Cardiac muscle cell (in vitro differentiated cells and primary cell): ENCODE measurements around the gene P2RX6. TPM values are rescaled to one million over a fixed set of nuclear protein-coding genes. Genes with fewer than 3 reads are reported as not detected.
A peak's percentile ranks its signal among the peaks of the same experiment; 100 is the strongest.

Experiments
- DNase-seq, 2 donors: peaks; one replicate each; pipeline versions ENCODE4 v3.0.0 to v3.0.0-alpha.2; 2010 to 2017; ENCODE audit warnings: low read depth in 1 of 2, low spot score in 1 of 2
- H3K27ac ChIP-seq: fragments of 200-600 bp; sonication (generic); 2 replicates; pipeline ENCODE4 v1.5.1; 2016
- H3K27me3 ChIP-seq: fragments of 200-600 bp; sonication (generic); 2 replicates; pipeline ENCODE4 v1.6.0; 2016; ENCODE audit warnings: control low read depth
- H3K36me3 ChIP-seq: fragments of 200-600 bp; sonication (generic); 2 replicates; pipeline ENCODE4 v1.5.1; 2016; ENCODE audit warnings: control low read depth
- H3K4me1 ChIP-seq: fragments of 200-600 bp; sonication (generic); 2 replicates; pipeline ENCODE4 v1.8.1; 2017; ENCODE audit warnings: low read depth, mild to moderate bottlenecking, mixed run types
- H3K4me3 ChIP-seq: fragments of 200-600 bp; sonication (generic); 2 replicates; pipeline ENCODE4 v1.5.1; 2016; ENCODE audit warnings: mild to moderate bottlenecking
- H3K9me3 ChIP-seq: fragments of 200-600 bp; sonication (generic); 2 replicates; pipeline ENCODE4 v1.5.1; 2017; ENCODE audit warnings: low read depth, mild to moderate bottlenecking, control low read depth
- polyA plus RNA-seq: library from polyadenylated mRNA; unstranded; fragments of >200 nt; fragmentation: Nextera tagmentation; extraction: Ambion mirVana; gene quantifications from 2 replicates; pipeline ENCODE4 v1.2.1, GENCODE V29; 2016
- total RNA-seq: library from RNA; depleted of rRNA; stranded (reverse); fragments of >200 nt; gene quantifications from 2 replicates; pipeline ENCODE4 v1.2.3, GENCODE V29; 2016
- TF ChIP-seq, protein P1 (sequence below): IDR thresholded peaks from 2 replicates; pipeline ENCODE4 v1.5.1; 2012; ENCODE audit warnings: low read depth, mild to moderate bottlenecking, low read length

Gene P2RX6
- total and polyA plus RNA-seq, 2 experiments from 2014 or later = 8.6 to 8.9 TPM

DNA sequence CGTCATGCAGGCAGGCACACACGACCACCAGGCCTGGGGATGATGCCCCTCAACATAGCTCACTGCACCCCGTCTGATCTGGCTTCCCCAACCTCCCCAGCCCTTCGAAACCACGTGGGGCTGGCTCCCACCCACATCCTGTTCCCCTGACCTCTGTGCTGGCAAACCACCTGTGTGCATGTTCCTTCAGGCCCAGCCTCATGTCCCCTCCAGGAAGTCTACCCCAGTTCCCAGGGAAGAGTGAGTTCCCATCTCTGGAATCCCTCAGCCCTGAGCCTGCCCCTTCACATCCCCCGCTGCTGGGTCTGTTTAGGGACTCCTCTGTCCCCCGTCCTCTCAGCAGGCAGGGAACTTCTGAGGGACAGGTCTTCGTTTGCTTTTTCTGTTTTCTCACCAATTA lies 10.3 kb downstream of the P2RX6 start:
- TF ChIP-seq, protein P1, sequence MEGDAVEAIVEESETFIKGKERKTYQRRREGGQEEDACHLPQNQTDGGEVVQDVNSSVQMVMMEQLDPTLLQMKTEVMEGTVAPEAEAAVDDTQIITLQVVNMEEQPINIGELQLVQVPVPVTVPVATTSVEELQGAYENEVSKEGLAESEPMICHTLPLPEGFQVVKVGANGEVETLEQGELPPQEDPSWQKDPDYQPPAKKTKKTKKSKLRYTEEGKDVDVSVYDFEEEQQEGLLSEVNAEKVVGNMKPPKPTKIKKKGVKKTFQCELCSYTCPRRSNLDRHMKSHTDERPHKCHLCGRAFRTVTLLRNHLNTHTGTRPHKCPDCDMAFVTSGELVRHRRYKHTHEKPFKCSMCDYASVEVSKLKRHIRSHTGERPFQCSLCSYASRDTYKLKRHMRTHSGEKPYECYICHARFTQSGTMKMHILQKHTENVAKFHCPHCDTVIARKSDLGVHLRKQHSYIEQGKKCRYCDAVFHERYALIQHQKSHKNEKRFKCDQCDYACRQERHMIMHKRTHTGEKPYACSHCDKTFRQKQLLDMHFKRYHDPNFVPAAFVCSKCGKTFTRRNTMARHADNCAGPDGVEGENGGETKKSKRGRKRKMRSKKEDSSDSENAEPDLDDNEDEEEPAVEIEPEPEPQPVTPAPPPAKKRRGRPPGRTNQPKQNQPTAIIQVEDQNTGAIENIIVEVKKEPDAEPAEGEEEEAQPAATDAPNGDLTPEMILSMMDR = no peak
- Histone ChIP-seq H3K9me3 (no peaks in the 10 kb centered on the region), H3K36me3 (no peaks in the 10 kb centered on the region), H3K27ac (no peak overlapping the region), H3K27me3 (no peaks in the 10 kb centered on the region), H3K4me3 (no peak overlapping the region), H3K4me1 (no peaks in the 10 kb centered on the region)
- DNase-seq = no peak

GRCh38 chr22:21025763-21026755 lies 11.1 kb downstream of the P2RX6 start:
- Histone ChIP-seq H3K4me3 (no peak overlapping the region), H3K27ac (no peak overlapping the region), H3K4me1 (no peaks in the 10 kb centered on the region), H3K36me3 (no peaks in the 10 kb centered on the region), H3K27me3 (peaks cover 7% of the 10 kb centered on the region), H3K9me3 (no peaks in the 10 kb centered on the region)
- TF ChIP-seq, protein P1 = no peak
- DNase-seq = no peak

- peak in 1 of 2 donors; percentile 77 for DNase-seq
- no peaks in the 10 kb centered on the region for H3K36me3 ChIP-seq
- no peak overlapping the region for H3K4me3 ChIP-seq
- H3K27ac ChIP-seq = no peak overlapping the region
- TF ChIP-seq, protein P1 = no peak
- peaks cover 3% of the 10 kb centered on the region for H3K4me1 ChIP-seq
- no peaks in the 10 kb centered on the region for H3K9me3 ChIP-seq
- H3K27me3 ChIP-seq = peaks cover 17% of the 10 kb centered on the region
These were observed 12.1 kb downstream of the P2RX6 start for GRCh38 chr22:21026783-21027692.

GRCh38 chr22:21028277-21029251 lies 13.6 kb downstream of the P2RX6 start:
- no peak for DNase-seq
- TF ChIP-seq, protein P1 = no peak

More at GRCh38 chr22:21028277-21029251, 13.6 kb downstream of the P2RX6 start:
- H3K4me3 ChIP-seq = no peak overlapping the region
- H3K27me3 ChIP-seq = peaks cover 20% of the 10 kb centered on the region
- H3K27ac ChIP-seq = no peak overlapping the region
- no peaks in the 10 kb centered on the region for H3K9me3 ChIP-seq
- no peaks in the 10 kb centered on the region for H3K36me3 ChIP-seq
- H3K4me1 ChIP-seq = peaks cover 8% of the 10 kb centered on the region
